GM19395 (cell line): ENCODE results near the gene SLC35D3.
"Not testable (repeated sequence)": the region's sequence is repeated elsewhere in the genome, so short reads cannot be mapped to it uniquely, and the experiment has no call there.

Experiments
- ATAC-seq: cut with Tn5 transposase; IDR thresholded peaks from one replicate; pipeline ENCODE4 v1.9.1; 2021; ENCODE audit warnings: mild to moderate bottlenecking, moderate library complexity; ENCODE audit not compliant: unreplicated experiment

Gene SLC35D3

DNA sequence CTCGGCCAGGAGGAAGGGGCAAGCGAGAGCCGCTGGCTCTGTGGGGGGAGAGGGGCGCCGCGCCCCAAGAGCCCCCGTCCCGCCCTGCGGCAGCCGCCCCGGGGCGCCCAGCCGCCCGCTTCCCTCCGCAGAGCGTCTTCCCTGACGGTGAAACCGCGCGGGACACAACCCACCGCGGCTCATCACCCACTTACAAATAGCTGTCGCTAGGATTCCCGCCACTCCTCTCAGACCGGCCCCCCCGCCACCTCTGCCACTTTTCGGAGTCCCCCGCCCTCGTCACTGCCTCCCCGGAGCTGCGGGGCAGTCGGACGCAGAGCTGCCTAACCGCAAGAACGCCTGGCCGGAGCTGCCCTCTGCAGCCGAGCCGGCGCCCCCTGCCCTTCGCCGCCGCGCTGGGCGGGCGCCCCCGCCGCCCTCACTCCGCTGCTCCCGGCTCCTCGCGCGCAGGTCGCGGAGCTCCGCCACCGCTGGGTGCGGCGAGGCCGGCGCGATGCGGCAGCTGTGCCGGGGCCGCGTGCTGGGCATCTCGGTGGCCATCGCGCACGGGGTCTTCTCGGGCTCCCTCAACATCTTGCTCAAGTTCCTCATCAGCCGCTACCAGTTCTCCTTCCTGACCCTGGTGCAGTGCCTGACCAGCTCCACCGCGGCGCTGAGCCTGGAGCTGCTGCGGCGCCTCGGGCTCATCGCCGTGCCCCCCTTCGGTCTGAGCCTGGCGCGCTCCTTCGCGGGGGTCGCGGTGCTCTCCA, at the start of gene SLC35D3:
SLC35D3 (plus strand) TSS at position 366 of the 749 bp plus-strand sequence; CDS start at position 494, 128 bp downstream.
- ATAC-seq = peak; percentile 24

DNA sequence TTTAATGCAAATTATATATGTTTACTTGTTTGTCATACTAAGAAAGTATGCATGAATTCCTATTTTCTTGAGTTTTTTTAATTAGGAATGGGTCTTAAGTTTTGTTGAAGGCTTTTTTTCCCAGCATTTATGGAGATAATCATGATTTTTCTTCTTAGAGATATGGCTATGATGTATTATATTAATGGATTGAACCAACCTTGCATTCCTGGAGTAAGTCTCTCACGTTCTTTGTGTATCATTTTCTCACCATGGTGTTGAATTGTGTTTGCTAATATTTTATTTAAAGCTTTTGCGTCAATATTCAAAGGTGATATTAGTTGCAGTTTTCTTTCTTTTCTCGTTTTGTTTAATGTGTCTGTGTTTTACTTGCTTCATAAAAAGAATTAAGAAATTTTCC, 48.4 kb upstream of the SLC35D3 start:
- ATAC-seq = no peak

DNA sequence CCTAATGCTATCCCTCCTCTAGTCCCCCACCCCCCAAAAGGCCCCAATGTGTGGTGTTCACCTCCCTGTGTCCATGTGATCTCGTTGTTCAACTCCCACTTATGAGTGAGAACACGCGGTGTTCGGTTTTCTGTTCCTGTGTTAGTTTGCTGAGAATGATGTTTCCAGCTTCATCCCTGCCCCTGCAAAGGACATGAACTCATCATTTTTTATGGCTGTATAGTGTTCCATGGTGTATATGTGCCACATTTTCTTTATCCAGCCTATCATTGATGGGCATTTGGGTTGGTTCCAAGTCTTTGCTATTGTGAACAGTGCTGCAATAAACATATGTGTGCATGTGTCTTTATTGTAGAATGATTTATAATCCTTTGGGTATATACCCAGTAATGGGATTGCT, 45.6 kb upstream of the SLC35D3 start:
- ATAC-seq = not testable (repeated sequence)

DNA sequence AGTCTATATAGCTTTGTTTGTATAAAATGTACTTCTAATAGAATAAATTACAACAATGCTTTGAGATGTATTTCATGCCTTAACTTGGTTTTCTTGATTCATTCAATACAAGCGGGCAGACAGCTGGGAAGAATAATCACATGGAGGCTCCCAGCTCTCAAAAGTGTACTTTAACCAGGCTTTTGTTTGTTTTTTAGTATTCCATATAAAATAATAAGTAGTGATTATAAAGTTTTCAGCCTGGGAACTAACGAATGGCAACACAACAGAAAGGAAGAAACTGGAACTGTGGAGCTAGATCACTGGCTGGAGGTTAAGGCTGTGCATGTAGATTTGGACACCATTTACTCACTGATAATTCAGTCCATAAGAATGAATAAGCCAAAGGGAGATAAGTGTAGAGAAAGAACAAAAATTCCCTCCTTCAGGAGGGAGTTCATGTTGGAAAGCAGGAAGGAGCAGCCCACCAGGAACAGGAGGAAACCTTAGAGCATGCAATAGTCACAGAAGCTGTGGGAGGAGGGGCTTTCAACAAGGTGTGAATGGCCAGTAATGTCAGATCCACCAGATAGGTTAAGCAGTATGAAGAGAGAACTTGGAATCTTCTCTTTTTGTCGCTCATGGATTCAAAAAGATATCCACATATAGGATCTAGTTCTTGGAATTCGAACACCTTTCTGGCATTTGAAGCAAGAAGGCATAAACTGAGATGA, 41.2 kb upstream of the SLC35D3 start:
- ATAC-seq = no peak

DNA sequence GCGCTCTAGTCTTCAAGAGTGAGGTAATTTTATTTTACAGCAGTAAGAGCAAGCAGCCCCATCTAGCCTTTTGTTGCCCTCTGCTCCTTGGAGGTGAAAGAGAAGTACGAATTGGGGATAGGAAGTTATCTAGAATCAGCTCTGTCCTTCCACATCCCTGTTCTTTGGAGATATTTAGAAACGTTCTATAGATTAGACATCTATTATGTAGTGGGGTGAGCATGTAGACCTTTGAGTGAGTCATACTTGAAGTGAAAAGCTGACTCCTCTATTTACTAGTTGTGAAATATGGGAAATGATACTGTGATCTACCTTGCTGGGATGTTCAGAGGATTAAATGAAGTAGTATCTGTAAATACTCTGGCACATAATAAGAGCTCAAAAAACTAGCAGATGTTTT, 36.0 kb upstream of the SLC35D3 start:
- ATAC-seq = no peak

GRCh38 chr6:136887953-136888352, 34.1 kb upstream of the SLC35D3 start:
- ATAC-seq = no peak

GRCh38 chr6:136889271-136890193, 32.6 kb upstream of the SLC35D3 start:
- no peak for ATAC-seq

- no peak for ATAC-seq
Measured at GRCh38 chr6:136890194-136890839, 31.8 kb upstream of the SLC35D3 start.

DNA sequence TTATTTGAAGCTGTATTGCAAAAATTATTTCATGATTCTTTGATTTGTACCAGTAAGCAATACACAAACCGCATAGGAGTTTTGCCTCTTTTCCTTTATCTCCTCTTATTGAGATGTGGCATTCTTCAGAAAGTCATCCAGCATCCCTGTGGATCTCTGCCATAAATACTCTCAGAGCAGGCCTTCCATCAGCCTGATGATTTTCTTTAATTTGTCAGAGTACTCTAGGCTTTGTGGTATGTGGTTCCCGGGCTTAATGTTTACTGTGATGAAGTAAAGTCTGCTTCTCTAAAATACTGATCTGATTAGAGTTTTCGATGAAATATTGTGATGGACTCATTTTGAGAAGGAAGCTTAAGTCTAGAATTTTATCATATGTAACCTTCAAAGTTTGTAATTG, 31.1 kb upstream of the SLC35D3 start:
- ATAC-seq = no peak

DNA sequence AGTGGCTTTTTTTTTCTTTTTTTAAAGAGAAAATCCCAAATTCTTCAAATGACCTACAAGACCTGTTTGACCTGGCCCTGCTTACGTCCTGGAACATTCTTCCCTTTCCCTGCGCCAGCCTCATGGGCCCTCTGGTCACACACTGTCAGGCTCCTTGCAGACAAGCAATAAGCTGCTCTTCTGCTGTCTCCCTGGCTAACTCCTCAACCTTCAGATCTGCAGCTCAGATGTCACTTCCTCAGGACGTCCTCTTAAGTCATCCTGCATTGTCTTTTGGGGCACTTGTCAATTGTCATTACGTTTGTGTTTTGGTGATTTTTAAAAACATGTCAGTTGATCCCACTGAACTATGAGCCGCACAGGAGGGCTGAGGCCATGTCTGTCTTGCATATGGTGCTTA, 28.9 kb upstream of the SLC35D3 start:
- no peak for ATAC-seq

GRCh38 chr6:136895901-136896300, 26.2 kb upstream of the SLC35D3 start:
- ATAC-seq = no peak

DNA sequence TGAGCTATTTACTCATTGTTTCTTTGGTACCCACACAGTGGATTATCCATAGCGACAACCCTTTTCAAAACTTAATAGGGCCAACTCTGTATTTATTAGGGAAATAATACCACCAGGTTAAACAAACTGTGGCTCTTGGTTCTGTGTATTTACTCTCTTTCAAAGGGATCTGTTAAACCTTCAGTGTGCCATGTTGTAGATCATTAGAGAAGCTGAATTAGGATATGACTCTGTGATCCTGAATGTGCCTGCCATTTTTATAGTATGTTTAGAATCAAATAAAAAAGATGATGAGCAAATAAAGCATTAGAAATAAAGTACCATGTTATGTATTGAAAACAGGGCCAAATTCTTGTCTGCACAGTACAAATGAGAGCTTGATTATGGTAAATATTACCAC, 25.0 kb upstream of the SLC35D3 start:
- no peak for ATAC-seq

- ATAC-seq = no peak
Measured at GRCh38 chr6:136901212-136901784, 20.8 kb upstream of the SLC35D3 start.

DNA sequence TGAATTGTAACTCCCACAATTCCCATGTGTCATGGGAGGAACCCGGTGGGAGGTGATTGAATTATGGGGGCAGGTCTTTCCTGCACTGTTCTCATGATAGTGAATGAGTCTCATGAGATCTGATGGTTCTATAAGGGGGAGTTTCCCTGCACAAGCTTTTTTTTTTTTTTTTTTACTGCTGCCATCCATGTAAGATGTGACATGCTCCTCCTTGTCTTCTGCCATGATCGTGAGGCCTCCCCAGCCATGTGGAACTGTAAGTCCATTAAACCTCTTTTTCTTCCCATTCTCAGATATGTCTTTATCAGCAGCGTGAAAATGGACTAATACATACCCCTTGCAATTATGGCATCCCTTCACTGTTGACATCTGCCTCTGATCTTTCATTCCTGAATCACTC, 17.6 kb upstream of the SLC35D3 start:
- not testable (repeated sequence) for ATAC-seq

DNA sequence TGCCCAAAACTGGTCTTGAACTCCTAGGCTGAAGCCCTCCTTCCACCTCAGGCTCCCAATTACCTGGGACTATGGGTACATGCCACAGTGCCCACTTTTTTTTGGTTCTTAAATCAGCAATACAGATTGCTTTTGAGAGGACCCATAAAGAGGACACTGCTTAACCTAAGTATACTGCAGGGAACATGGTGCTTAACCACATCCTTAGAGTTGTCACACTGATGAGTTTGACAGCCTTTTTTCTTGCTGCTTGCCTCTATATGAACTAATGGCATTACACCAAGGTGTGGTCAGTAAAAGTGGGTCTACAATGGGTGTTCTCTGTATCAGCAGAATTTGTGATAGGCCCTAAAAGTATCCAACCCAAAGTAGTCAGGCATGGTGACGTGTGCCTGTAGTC, 7.2 kb upstream of the SLC35D3 start:
- ATAC-seq = no peak

DNA sequence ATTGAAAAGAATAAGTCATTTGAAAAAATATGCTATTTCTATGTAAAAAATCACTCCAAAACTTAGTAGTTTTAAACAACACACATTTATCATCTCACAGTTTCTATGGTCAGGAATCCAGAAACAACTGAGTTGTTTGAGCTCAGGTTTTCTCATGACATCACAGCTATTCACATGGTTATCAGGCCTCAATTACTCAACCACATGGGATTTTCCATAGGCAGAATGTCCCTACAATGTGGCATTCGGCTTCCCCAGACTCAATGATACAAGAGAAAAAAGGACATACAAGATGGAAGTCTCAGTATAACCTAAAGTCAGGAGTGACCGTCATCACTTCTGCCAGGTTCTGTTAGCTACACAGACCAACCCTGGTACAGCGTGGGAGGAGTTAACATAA, 3.4 kb upstream of the SLC35D3 start:
- no peak for ATAC-seq

DNA sequence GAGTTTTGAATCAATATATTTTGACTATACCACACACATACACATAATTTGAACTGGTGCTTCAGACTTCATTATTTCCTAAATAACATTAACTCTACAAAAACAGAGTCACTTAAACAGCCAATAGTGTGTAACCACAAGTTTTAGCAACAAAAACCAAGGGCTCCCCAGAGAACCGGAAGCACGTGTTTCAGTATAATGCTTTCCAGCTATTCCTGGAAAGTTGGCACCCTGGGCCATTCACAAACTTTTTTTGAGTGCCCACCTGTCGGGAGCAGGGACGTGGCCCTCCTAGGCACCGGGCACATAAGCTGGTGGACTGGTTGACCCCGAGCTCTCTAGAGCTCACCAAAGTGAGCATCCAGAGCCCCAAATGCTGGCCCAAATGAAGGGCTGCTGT, 1.9 kb upstream of the SLC35D3 start:
- no peak for ATAC-seq

GRCh38 chr6:136920671-136921380, 1.3 kb upstream of the SLC35D3 start:
- ATAC-seq = peak; percentile 24

GRCh38 chr6:136921381-136921935, 643 bp upstream of the SLC35D3 start:
- peak; percentile 35 for ATAC-seq

GRCh38 chr6:136922685-136923006, 545 bp downstream of the SLC35D3 start:
- ATAC-seq = no peak
